Measurements from ENCODE around the gene PLEKHN1. TPM values are rescaled to one million over a fixed set of nuclear protein-coding genes. Genes with fewer than 3 reads are reported as not detected.

PLEKHN1 gene
- total RNA-seq, 1 donor from 2014 or later, result 1.6 TPM

DNA sequence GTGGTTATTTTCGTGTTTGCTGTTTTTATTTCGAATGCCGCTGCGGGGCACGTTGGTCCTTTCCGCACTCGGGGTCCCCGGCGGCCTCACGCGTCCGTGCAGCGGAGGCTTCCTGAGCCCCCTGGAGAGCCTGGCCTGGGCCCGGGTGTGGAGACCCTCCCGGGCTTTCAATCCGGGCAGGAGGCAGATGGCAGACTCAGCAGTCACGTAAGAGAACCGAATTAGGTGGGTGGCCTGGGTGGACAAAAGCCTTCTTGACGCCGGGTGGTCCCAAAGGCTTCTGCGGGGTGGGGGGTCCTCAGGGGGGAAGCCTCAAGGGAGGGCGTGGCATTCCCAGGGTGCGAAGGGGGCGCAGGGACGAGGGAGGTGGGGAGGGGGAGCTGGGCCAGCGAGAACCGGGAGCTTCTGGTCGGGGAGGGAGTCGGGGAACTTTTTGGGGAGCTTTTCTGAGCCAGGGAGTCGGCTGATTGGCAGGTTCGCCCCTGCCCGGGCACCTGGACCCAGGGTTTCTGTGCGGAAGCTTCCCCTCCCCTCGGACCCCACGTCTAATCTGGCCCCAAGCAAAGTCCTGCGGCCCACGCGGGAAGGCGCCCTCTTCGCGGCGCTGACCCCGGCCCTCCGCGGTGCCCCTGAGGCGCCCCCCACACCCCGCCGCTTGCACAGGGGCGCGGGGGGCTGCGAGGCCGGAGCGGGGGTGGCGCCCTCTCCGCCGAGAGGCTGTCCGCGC lies 34.9 kb downstream of the PLEKHN1 start:
- peaks cover 2% of the 10 kb centered on the region for H3K27me3 ChIP-seq (ENCODE audit: control insufficient read depth, insufficient read depth, low read length)
- FAIRE-seq (no peak), DNase-seq (ENCODE audit: low read depth) (no peak)
- TF ChIP-seq CTCF (IDR thresholded peaks at IDR 0.05; ENCODE audit: insufficient read depth, low read length, severe bottlenecking), result no peak
- peak overlapping the region; percentile 72 for H3K4me3 ChIP-seq (ENCODE audit: low read depth, low read length)
- no peaks in the 10 kb centered on the region for H3K36me3 ChIP-seq (ENCODE audit: control insufficient read depth, insufficient read depth, low read length)

GRCh38 chr1:1003618-1004419 lies 37.5 kb downstream of the PLEKHN1 start:
- DNase-seq (ENCODE audit: low read depth), result no peak
- TF ChIP-seq CTCF (IDR thresholded peaks at IDR 0.05; ENCODE audit: insufficient read depth, low read length, severe bottlenecking), result no peak
- FAIRE-seq, result peak; percentile 36
- Histone ChIP-seq H3K27me3 (ENCODE audit: control insufficient read depth, insufficient read depth, low read length) (peaks cover 2% of the 10 kb centered on the region), H3K36me3 (ENCODE audit: control insufficient read depth, insufficient read depth, low read length) (no peaks in the 10 kb centered on the region), H3K4me3 (ENCODE audit: low read depth, low read length) (no peak overlapping the region)

- no peak for FAIRE-seq
- DNase-seq (ENCODE audit: low read depth), result no peak
- TF ChIP-seq CTCF (IDR thresholded peaks at IDR 0.05; ENCODE audit: insufficient read depth, low read length, severe bottlenecking), result no peak
- no peak overlapping the region for H3K4me3 ChIP-seq (ENCODE audit: low read depth, low read length)
- no peaks in the 10 kb centered on the region for H3K36me3 ChIP-seq (ENCODE audit: control insufficient read depth, insufficient read depth, low read length)
- peaks cover 2% of the 10 kb centered on the region for H3K27me3 ChIP-seq (ENCODE audit: control insufficient read depth, insufficient read depth, low read length)
Observed at GRCh38 chr1:1004420-1004779, 38.1 kb downstream of the PLEKHN1 start.

DNA sequence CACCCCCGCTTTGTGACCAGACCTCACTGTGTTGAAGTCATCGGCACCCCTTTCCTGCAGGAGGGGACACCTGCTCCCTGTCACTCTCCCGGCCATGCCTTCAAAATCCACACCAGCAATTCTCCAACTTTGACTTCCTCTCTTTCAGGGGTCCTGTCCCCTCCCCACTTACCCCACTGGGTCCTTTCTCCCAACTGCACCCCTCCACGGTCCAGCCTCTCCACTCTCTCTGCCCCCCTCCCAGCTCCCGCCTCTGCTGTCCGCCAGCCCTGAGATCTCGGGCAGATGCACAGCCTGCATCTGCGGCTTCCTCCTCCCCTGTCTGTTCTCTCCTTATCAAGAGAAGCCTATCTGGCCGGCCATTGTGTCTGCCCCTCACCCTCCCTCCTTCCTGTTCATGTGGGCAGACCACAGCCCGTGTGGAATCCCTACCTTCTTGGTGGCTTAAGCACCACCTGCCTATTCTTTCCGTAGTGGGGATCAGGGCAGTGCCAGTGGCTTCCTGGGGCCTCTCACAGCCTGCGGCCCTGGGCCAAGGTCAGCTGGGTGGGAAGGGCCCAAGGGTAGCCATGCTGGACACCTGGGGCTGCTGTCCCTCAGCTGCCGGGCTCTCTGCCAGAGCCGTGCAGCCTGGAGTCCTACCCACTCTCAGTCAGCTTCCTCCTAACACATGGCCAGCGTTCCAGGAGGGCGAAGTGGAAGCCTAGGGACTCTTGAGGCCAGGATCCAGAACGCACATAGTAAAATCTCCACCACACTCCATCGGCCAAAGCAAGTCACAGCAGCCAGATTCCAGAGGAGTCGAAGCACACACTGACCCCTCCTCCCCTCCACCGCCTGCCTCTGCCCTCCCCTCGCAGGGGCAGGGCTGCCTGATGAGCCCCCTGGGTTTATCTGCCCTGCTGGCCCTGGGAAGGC lies 38.8 kb downstream of the PLEKHN1 start:
- Histone ChIP-seq H3K27me3 (ENCODE audit: control insufficient read depth, insufficient read depth, low read length) (peaks cover 2% of the 10 kb centered on the region), H3K36me3 (ENCODE audit: control insufficient read depth, insufficient read depth, low read length) (no peaks in the 10 kb centered on the region), H3K4me3 (ENCODE audit: low read depth, low read length) (no peak overlapping the region)
- DNase-seq (ENCODE audit: low read depth), result no peak
- FAIRE-seq, result no peak
- no peak for TF ChIP-seq CTCF (IDR thresholded peaks at IDR 0.05; ENCODE audit: insufficient read depth, low read length, severe bottlenecking)

DNA sequence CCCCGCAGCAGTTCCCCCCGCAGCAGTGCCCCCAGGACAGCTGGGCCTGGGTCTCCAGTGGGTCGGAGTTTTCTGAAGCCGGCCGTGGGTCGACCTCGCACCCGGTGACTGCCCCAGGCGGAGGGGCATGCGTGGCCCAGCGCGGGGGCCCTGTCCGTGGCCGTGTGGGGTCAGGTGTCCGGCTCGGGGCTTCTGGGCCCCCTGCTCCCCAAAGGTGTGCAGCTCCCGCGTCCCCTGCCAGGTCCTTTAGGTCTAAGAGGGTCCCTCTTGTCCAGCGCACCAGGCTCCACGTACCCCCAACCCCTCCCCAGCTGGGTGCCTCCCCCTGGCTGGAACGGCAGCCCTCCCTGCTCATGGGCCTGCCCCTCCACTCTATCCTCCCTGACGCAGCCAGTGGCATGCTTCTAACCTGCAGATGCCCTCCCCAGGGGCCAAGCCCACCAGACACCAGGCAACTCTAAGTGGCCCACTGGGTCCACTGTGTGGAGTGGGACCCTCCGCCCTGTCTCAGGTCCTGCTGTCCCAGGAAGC lies 39.6 kb downstream of the PLEKHN1 start:
- Histone ChIP-seq H3K36me3 (ENCODE audit: control insufficient read depth, insufficient read depth, low read length) (no peaks in the 10 kb centered on the region), H3K4me3 (ENCODE audit: low read depth, low read length) (no peak overlapping the region), H3K27me3 (ENCODE audit: control insufficient read depth, insufficient read depth, low read length) (peaks cover 2% of the 10 kb centered on the region)
- DNase-seq (ENCODE audit: low read depth), result no peak
- FAIRE-seq, result no peak
- no peak for TF ChIP-seq CTCF (IDR thresholded peaks at IDR 0.05; ENCODE audit: insufficient read depth, low read length, severe bottlenecking)

All from bronchial epithelial cell (primary cell).